NCI-H2196 treated with DMSO at 0.1 percent for 48 hours (cell line): ENCODE measurements around the gene MGAT3.

Source experiments
- DNase-seq: peaks from one replicate; lab custom pipeline; 2025; ENCODE audit not compliant: unreplicated experiment; lab: John Stamatoyannopoulos, UW

Gene MGAT3

GRCh38 chr22:39448205-39449054, 8.4 kb upstream of the MGAT3 start:
- DNase-seq = no peak

GRCh38 chr22:39449708-39450107, 7.1 kb upstream of the MGAT3 start:
- DNase-seq = no peak

- DNase-seq = no peak
These were observed 6.4 kb upstream of the MGAT3 start for GRCh38 chr22:39450258-39450955.

GRCh38 chr22:39452740-39453040, 4.1 kb upstream of the MGAT3 start:
- DNase-seq = no peak

GRCh38 chr22:39453765-39454378, 2.9 kb upstream of the MGAT3 start:
- DNase-seq = no peak

- no peak for DNase-seq
These were observed 2.4 kb upstream of the MGAT3 start for GRCh38 chr22:39454385-39454871.

- DNase-seq = no peak
These were observed 365 bp downstream of the MGAT3 start for GRCh38 chr22:39457198-39457555.

GRCh38 chr22:39457556-39458443, 988 bp downstream of the MGAT3 start:
- no peak for DNase-seq

- no peak for DNase-seq
These were observed 1.8 kb downstream of the MGAT3 start for GRCh38 chr22:39458444-39459083.

GRCh38 chr22:39459681-39460080, 2.9 kb downstream of the MGAT3 start:
- no peak for DNase-seq

GRCh38 chr22:39462443-39463221, 5.8 kb downstream of the MGAT3 start:
- no peak for DNase-seq

GRCh38 chr22:39463277-39463676, 6.5 kb downstream of the MGAT3 start:
- no peak for DNase-seq

GRCh38 chr22:39463931-39464390, 7.1 kb downstream of the MGAT3 start:
- no peak for DNase-seq

- no peak for DNase-seq
These were observed 9.6 kb downstream of the MGAT3 start for GRCh38 chr22:39466228-39467006.

GRCh38 chr22:39467390-39467895, 10.6 kb downstream of the MGAT3 start:
- no peak for DNase-seq

GRCh38 chr22:39468487-39469325, 11.9 kb downstream of the MGAT3 start:
- DNase-seq = no peak

GRCh38 chr22:39469326-39469680, 12.5 kb downstream of the MGAT3 start:
- no peak for DNase-seq
